Activated CD8-positive, alpha-beta T cell treated with anti-CD3 and anti-CD28 coated beads for 36 hours (primary cell): ENCODE measurements around the gene POMT2. TPM values are rescaled to one million over a fixed set of nuclear protein-coding genes. Genes with fewer than 3 reads are reported as not detected.

Source experiments
- ATAC-seq: fragments of 200-7000 bp; cut with Tn5 transposase; one replicate; pipeline ENCODE4 v1.10.0; 2021; ENCODE audit warnings: mild to moderate bottlenecking, moderate library complexity
- CTCF ChIA-PET: fragments of 350-600 bp; sonication (Branson Sonifier 250); formaldehyde crosslinking; loops from one replicate; lab custom pipeline; 2021; ENCODE audit warnings: antibody characterized with exemption; lab: Charles Lee
- POLR2A ChIA-PET: fragments of 350-600 bp; sonication (Branson Sonifier 250); formaldehyde crosslinking; loops from one replicate; lab custom pipeline; 2021; ENCODE audit warnings: antibody characterized with exemption; lab: Charles Lee
- DNase-seq: peaks from one replicate; pipeline ENCODE4 v3.0.0-alpha.2; 2020
- H3K27ac Mint-ChIP-seq: one replicate; pipeline ENCODE4 v1.8.0; 2021; ENCODE audit warnings: mild to moderate bottlenecking, mixed read lengths
- H3K27me3 Mint-ChIP-seq: one replicate; pipeline ENCODE4 v1.8.0; 2021; ENCODE audit warnings: mixed read lengths
- H3K36me3 Mint-ChIP-seq: one replicate; pipeline ENCODE4 v1.8.0; 2021; ENCODE audit warnings: low read depth, mixed read lengths
- H3K4me1 Mint-ChIP-seq: one replicate; pipeline ENCODE4 v1.8.0; 2021; ENCODE audit warnings: low read depth, mixed read lengths
- H3K4me3 Mint-ChIP-seq: one replicate; pipeline ENCODE4 v1.8.0; 2021; ENCODE audit warnings: mild to moderate bottlenecking, moderate library complexity, mixed read lengths
- H3K9me3 Mint-ChIP-seq: one replicate; pipeline ENCODE4 v1.8.0; 2021; ENCODE audit warnings: mixed read lengths
- CTCF ChIP-seq: fragments of 200-600 bp; IDR thresholded peaks from one replicate; pipeline ENCODE4 v1.8.0; 2022; ENCODE audit warnings: antibody characterized with exemption, mild to moderate bottlenecking
- intact Hi-C: fragments of 100-400 bp; cut with micrococcal nuclease; formaldehyde crosslinking; loops from one replicate; pipeline ENCODE4 v1.10.0; 2022
- total RNA-seq, 2 experiments: library from RNA; stranded (reverse); gene quantifications; one replicate each; pipeline ENCODE4 v1.2.3, GENCODE V29; 2021

Gene POMT2
- total RNA-seq, 2 experiments from 2014 or later, result 14.2 to 15.3 TPM

- H3K27me3 Mint-ChIP-seq, result peaks cover 26% of the 10 kb centered on the region
- intact Hi-C loops, result no loop called here
- DNase-seq, result no peak
- ATAC-seq, result no peak
- peaks cover 2% of the 10 kb centered on the region for H3K9me3 Mint-ChIP-seq
- H3K36me3 Mint-ChIP-seq, result no peaks in the 10 kb centered on the region
- ChIA-PET CTCF (no interaction called here), POLR2A (no interaction called here)
- no peak overlapping the region for H3K27ac Mint-ChIP-seq
- TF ChIP-seq CTCF, result no peak
- no peak overlapping the region for H3K4me3 Mint-ChIP-seq
- H3K4me1 Mint-ChIP-seq, result no peaks in the 10 kb centered on the region
Observed at GRCh38 chr14:77265187-77265515, 55.5 kb downstream of the POMT2 start.

- TF ChIP-seq CTCF, result no peak
- H3K9me3 Mint-ChIP-seq, result peaks cover 2% of the 10 kb centered on the region
- intact Hi-C loops, result no loop called here
- H3K27ac Mint-ChIP-seq, result no peak overlapping the region
- no peaks in the 10 kb centered on the region for H3K36me3 Mint-ChIP-seq
- ATAC-seq (no peak), DNase-seq (no peak)
- H3K4me3 Mint-ChIP-seq, result no peak overlapping the region
- no peaks in the 10 kb centered on the region for H3K4me1 Mint-ChIP-seq
- ChIA-PET CTCF (no interaction called here), POLR2A (no interaction called here)
- H3K27me3 Mint-ChIP-seq, result peaks cover 22% of the 10 kb centered on the region
Observed at GRCh38 chr14:77264466-77265186, 56.1 kb downstream of the POMT2 start.

GRCh38 chr14:77260631-77261030 lies 60.1 kb downstream of the POMT2 start:
- Mint-ChIP-seq H3K36me3 (no peaks in the 10 kb centered on the region), H3K4me1 (no peaks in the 10 kb centered on the region), H3K4me3 (no peak overlapping the region), H3K27me3 (peaks cover 5% of the 10 kb centered on the region), H3K27ac (no peak overlapping the region), H3K9me3 (no peaks in the 10 kb centered on the region)
- TF ChIP-seq CTCF, result no peak
- no peak for DNase-seq
- intact Hi-C loops, result no loop called here
- CTCF ChIA-PET, result no interaction called here
- ATAC-seq, result no peak
- POLR2A ChIA-PET, result interaction anchor here (0.6 kb wide), 1 partner anchor 43 kb away, joined by 3 read pairs; no protein-coding TSS in a partner anchor

- H3K36me3 Mint-ChIP-seq, result no peaks in the 10 kb centered on the region
- intact Hi-C loops, result no loop called here
- no peaks in the 10 kb centered on the region for H3K4me1 Mint-ChIP-seq
- ChIA-PET POLR2A (no interaction called here), CTCF (no interaction called here)
- no peak for TF ChIP-seq CTCF
- no peak overlapping the region for H3K4me3 Mint-ChIP-seq
- H3K27me3 Mint-ChIP-seq, result peaks cover 5% of the 10 kb centered on the region
- ATAC-seq (no peak), DNase-seq (no peak)
- no peak overlapping the region for H3K27ac Mint-ChIP-seq
- no peaks in the 10 kb centered on the region for H3K9me3 Mint-ChIP-seq
Observed at GRCh38 chr14:77260199-77260598, 60.5 kb downstream of the POMT2 start.

GRCh38 chr14:77259025-77259715 lies 61.5 kb downstream of the POMT2 start:
- Mint-ChIP-seq H3K27ac (no peak overlapping the region), H3K4me1 (no peaks in the 10 kb centered on the region), H3K4me3 (no peak overlapping the region), H3K36me3 (no peaks in the 10 kb centered on the region), H3K9me3 (no peaks in the 10 kb centered on the region), H3K27me3 (peaks cover 5% of the 10 kb centered on the region)
- ATAC-seq, result no peak
- intact Hi-C loops, result no loop called here
- POLR2A ChIA-PET, result no interaction called here
- DNase-seq, result no peak
- CTCF ChIA-PET, result interaction anchor here (0.5 kb wide), 1 partner anchor 539 kb away, joined by 3 read pairs; no protein-coding TSS in a partner anchor
- no peak for TF ChIP-seq CTCF
